HG03097 (cell line): ENCODE measurements around the gene OR4K1.
"Not testable (repeated sequence)": the region's sequence is repeated elsewhere in the genome, so short reads cannot be mapped to it uniquely, and the experiment has no call there.

Source experiments
- ATAC-seq: cut with Tn5 transposase; IDR thresholded peaks from one replicate; pipeline ENCODE4 v1.9.1; 2021; ENCODE audit not compliant: unreplicated experiment, low FRiP score

The OR4K1 gene, protein sequence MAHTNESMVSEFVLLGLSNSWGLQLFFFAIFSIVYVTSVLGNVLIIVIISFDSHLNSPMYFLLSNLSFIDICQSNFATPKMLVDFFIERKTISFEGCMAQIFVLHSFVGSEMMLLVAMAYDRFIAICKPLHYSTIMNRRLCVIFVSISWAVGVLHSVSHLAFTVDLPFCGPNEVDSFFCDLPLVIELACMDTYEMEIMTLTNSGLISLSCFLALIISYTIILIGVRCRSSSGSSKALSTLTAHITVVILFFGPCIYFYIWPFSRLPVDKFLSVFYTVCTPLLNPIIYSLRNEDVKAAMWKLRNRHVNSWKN

GRCh38 chr14:19930617-19931016, at the start of gene OR4K1:
Gene OR4K1 (plus strand): TSS chr14:19930917. CDS start chr14:19935667, 4,750 bp downstream.
- no peak for ATAC-seq

- no peak for ATAC-seq
These were observed 35.4 kb upstream of the OR4K1 start for GRCh38 chr14:19895282-19895681.

DNA sequence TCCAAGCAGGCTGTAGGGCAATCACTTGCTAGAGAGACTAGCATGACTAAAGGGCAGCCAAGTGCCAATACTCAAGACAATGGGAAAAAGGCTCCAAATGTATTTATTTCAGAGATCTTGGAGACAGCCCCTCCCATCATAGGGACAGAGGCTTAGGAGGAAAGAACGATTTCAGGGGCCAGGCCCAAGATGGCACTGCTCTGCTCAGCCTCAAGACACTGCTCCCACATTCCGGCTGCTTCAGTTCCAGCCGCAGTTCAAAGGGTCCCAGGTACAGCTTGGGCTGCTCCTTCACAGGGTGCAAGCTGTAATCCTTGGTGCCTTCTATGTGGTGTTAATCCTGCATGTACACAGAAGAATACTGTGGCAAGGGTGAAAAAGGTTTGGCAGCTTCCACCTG, 29.7 kb upstream of the OR4K1 start:
- no peak for ATAC-seq

GRCh38 chr14:19902409-19902808, 28.3 kb upstream of the OR4K1 start:
- no peak for ATAC-seq

DNA sequence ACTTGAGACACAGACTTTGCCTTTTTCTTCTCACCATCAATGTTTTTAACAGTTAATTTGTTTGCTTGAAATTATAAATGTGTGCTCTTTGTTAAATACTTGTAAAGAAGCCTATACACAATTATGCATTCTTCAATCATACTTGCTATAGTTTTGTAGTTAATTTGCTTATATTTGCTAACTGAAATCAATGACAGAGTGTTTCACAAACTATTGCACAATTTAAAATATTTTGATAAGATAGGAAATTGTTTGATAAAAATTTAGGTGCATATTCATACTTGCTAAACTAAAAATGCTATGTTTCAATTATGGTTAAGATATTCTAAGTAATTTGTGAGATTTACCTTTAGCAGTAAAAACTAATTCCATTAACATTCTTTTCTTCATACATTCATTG, 24.1 kb upstream of the OR4K1 start:
- ATAC-seq = no peak

DNA sequence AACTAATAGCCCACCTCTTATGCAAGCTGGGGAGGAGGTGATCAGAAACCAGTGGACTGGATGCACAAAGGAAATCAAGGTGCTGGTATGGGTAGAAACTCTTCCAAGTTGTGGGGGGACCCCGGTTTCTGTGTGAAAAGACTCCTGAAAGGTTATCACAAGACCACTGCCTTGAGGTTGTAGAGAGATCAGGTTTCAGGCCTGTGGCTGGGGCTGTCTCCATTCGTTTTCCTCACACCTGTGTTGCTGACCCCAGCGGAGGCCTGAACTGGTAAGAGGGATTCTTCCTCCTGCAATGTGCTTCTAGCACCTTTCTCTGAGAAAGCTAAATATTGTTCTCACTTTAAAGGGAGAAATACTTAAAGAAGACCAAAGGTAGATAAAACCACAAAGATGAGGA, 19.6 kb upstream of the OR4K1 start:
- no peak for ATAC-seq

GRCh38 chr14:19917243-19917642, 13.5 kb upstream of the OR4K1 start:
- ATAC-seq = no peak

DNA sequence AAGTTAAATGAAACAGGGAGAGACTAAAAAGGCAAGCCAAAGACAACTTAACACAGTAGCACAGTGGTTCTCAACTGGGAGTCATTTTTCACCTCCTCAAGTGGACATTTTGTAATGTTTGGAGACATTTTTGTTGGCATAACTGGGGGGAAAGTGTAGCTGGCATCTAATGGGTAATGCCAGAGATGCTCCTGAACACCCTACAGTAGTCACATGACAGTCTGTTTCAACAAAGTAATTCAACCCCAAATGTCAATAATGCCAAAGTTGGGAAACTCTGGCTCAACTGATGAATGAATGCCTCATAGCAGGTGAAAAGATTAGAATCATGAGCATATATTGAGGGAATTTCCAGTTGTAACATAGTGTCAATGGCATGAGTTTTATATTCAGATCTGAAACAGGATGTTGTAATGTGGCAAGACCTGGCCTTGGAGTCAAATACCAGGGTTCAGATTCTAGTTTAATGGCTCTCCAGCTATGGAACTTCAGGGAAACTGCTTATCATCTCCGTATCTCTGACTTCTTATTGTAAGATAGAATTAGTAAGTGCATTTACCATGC, 12.7 kb upstream of the OR4K1 start:
- no peak for ATAC-seq

DNA sequence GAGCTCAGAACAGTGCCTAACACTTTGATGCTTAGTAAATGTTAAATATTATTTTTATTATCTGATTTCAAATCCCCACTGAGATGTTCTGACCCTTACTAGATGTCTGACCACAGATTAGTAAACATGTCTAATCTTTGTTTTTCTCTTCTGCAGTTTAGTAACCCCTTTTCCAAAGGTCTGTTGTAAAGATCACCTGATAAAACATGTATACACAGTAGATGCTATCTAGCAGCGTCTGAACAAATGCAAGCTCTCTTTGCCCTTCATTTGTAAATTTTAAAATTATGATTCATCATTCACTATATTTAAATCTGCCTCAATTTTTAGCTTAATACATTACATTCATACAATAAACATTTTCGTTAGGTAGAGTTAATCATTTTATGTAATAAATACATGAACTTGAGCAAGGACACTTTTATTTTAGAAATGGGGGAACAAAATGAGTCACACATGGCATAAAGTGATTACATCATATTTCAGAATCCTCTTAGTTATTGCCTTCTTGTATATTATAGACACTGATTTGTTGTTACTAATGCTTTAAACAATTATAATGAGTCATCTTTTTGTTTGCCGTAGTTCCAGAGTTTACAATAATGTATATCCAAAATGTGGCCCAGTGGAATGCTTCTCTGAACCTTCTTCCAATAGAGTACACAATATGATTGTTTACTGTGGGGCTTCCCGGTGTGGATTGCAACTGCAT, 12.0 kb upstream of the OR4K1 start:
- no peak for ATAC-seq

DNA sequence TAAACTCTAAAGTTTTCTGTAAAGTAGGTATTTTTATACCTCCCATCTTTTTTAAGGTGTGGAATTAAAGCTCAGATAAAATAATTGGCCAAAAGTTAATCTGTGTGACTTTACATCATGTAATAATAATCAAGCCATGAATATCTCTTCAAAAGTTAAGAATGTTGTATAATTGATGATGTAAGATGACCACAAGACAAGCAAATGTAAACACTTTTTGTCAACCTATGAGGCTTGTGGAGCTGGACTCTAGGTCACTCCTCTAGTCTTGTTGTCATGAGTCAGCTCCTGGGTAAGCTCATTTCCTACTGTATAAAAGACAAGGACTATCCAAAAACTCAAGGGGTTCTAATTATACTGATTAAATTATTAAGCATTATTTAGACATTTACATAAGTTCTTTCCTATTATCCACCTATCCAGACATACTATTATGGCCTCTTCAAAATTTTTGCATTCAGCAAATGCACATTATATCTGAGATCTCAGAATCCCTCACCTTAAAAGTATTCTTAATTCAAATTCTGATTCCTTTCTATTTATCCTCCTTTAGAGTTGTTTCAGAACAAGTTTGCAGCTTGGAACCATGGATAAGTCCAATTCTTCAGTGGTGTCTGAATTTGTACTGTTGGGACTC, 10.6 kb upstream of the OR4K1 start, which contains the start of gene OR4K5:
TSS of gene OR4K5 (plus strand) at position 587 of the 637 bp plus-strand sequence. CDS start at position 587, 0 bp downstream.
- ATAC-seq = no peak

DNA sequence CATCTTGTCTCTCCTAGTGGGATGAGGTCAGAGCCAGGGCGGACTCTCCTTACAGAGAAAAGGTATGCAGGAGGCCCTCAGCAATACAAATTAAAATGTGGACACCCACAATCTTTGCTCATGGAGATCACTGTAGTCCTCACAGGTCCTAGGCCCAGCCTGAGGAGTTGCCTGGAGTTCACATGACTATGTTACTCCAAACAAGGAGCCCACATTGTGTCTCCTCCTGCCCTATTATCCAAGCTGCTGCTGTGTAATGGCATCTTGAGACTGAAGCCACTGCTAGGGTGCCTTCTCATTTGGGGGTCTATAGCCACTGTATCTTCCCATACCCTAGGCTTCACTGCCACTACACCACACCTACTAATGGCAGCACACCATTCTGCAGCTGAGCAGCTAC, 11.0 kb downstream of the OR4K1 start:
- ATAC-seq = no peak

GRCh38 chr14:19947413-19948090, 16.8 kb downstream of the OR4K1 start:
- no peak for ATAC-seq

- no peak for ATAC-seq
These were observed 18.5 kb downstream of the OR4K1 start for GRCh38 chr14:19949218-19949617.

- ATAC-seq = not testable (repeated sequence)
These were observed 39.0 kb downstream of the OR4K1 start for GRCh38 chr14:19969735-19970134.

- ATAC-seq = no peak
These were observed 44.1 kb downstream of the OR4K1 start for GRCh38 chr14:19974844-19975243.

DNA sequence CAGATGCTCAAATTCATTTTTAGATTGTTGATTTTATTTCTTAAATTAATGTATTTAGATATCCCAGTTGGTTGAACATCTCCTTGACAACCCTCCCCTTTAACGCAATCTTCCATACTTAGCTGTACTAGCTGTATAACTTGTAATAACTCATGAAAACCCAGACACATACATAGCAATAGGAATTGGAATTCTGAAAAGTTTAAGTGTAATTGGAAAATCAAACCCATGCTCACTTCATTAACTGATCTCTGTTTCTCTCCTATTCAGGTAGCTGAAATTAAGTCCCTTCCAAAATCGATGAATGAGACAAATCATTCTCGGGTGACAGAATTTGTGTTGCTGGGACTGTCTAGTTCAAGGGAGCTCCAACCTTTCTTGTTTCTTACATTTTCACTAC, 44.6 kb downstream of the OR4K1 start, which contains the start of gene OR4K15:
TSS of gene OR4K15 (plus strand) at position 301 of the 400 bp plus-strand sequence. CDS start at position 301, 0 bp downstream.
- ATAC-seq = no peak
